ENCODE results near the gene LRRC72.
"Not testable (repeated sequence)": the region's sequence is repeated elsewhere in the genome, so short reads cannot be mapped to it uniquely, and the experiment has no call there.

LRRC72 gene

GRCh38 chr7:16529697-16530096 lies 3.1 kb downstream of the LRRC72 start:
- no peak for DNase-seq

DNA sequence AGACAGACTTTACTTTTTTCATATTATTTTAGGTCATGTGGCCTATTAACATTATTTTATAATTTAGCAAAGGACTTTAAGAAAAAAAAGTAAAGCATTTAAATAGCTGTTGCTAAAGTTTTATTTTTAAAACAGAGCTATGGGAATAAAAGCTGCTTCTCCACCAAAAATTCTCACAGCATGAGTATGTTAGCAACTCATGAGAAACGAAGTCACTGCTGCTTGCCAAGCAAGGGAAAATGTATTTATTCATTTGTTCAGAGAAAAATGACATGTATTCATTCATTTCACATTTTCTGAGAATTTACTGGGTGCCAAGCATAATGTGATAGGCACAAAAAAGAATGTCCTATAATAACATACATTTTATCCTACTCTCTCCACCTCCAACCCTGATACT lies 5.1 kb downstream of the LRRC72 start:
- DNase-seq, result no peak

DNA sequence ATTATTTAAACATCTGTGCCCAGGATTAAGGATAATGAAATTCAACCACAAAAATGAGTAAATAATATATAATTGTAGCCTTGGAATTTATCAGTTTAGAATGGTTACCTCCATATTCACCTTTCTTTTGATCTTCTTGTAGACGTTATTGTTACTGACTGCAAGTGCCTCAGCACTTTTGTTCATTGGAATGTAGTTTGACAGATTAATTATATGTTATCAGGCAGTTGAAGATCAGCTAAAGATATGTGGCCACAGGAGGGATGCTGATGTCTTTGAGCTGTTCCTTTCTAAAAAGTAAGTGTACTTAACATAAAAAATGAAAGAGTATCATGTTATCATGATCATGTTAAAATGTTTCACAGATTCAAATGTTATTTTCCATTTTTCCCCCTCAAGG lies 5.6 kb downstream of the LRRC72 start:
- no peak for DNase-seq

GRCh38 chr7:16535500-16535899 lies 8.9 kb downstream of the LRRC72 start:
- no peak for DNase-seq

GRCh38 chr7:16540559-16540958 lies 13.9 kb downstream of the LRRC72 start:
- DNase-seq, result not testable (repeated sequence)

DNA sequence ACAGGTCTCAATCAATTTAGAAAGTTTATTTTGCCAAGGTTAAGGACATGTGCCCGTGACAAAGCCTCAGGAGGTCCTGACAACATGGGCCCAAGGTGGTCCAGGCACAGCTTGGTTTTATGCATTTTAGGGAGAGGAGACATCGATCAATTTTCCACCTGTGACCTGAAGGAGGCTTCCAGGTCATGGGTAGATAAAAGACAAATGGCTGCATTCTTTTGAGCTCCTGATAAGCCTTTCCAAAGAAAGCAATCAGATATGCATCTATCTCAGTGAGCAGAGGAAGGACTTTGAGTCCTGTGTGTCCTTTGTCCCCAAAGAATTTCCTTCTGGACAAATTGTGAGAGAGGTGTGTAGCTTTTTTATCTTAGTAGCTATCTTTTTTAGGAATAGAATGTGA lies 15.8 kb downstream of the LRRC72 start:
- no peak for DNase-seq

- no peak for DNase-seq
Measured at GRCh38 chr7:16543456-16543855, 16.8 kb downstream of the LRRC72 start.

- no peak for DNase-seq
Measured at GRCh38 chr7:16546921-16547505, 20.4 kb downstream of the LRRC72 start.

- no peak for DNase-seq
Measured at GRCh38 chr7:16548428-16548827, 21.8 kb downstream of the LRRC72 start.

DNA sequence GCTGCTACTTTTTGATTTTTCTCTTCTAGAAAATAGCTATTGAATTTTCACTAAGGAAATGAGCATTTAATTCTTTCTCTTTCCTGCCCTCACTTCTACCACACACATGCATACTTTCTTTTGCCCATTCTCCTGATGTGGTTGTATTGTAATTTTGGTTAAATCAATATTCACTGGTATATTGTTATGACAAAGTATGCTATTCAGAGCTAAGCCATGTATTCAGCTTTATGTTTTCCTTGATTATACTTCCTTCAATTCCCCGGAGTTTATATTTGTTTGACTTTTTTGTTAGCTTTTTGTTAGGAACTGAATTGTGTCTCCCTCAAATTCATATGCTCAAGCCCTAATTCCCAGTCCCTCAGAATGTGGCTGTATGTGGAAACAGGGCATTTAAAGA lies 24.0 kb downstream of the LRRC72 start:
- DNase-seq, result no peak

- no peak for DNase-seq
Measured at GRCh38 chr7:16554518-16555236, 28.1 kb downstream of the LRRC72 start.

DNA sequence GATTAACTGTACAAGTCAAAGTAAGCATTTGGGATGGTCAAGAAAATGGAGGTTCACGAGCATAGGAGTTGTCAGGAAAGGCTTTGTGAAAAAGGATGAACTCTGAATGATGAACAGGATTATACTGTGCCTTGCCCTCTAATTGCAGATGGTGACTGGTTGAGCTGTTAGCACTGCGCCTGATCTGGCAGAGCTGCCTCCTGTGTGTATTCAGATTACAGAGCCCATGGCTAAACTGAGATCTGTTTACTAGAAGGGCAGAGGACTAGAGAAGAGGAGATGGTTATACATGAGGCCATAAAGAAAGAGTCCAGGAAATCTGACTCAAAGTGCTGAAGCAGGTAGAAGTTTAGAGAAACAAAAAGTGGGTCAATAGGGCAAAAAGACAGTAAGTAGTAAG lies 29.7 kb downstream of the LRRC72 start:
- DNase-seq, result no peak

GRCh38 chr7:16558761-16559302 lies 32.2 kb downstream of the LRRC72 start:
- DNase-seq, result no peak

DNA sequence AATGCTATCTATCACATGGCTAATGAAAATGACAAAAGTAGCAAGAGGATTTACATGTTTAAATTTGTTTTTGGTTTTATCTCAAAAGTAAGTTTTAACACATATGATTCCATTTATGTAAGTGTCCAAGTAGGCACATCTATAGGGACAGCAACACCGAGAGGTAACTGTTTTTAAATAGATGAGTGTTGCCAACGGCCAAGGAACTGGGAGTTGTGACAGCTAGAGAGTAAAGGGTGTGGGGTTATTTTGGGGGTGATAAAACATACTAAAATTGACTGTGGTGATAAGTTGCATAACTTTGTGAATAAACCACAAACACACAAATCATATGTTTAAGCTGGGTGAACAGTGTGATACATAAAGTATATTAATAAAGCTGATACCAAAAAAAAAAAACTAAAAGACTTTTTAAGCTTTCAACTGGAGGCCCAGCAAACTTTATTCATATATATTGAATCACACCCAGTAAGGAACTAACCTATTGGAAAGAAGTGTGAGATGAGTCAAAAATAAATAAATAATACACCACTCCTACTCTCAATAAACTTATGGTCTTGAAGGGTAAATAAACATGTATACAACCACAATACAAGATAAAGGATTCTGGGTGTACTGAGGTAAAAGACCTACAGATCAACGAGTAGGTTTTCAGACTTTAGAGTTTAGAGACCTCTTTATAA lies 33.0 kb downstream of the LRRC72 start:
- DNase-seq, result no peak

- DNase-seq, result no peak
Measured at GRCh38 chr7:16561943-16562342, 35.3 kb downstream of the LRRC72 start.

DNA sequence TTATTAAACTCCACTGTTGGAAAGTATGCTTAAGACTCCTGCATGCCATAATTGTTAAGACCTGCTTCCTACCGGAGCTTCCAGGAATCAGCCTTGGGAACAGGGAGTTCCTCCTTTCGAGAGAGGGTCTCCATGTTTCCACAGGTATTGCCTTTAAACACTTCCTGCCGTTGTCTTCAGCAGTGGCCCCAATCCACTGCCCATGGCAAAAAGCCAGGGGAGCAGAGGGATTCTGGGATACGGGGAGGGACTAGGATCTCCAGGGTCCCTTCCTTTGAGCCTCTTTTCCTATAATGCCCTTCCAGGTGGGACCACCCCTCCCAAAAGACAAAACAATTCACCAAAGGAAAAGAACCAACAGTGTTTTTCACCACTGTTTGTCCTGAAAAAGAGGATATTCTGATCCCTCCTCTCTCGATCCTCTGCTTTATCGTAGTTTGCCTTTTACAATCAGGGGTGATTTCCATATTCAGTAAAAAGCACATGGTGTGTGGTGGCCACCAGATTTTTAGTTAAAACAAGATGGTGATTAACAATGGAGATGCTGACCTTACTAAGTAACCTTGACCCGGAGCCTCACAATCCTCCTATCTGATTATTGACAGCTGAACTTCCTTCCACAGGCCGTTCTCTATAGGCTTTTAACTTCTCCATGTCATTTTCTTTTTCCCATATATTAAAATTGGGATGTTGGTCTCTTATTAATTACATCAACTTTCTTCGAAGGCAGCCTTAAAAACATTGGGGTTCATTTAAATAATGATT lies 36.0 kb downstream of the LRRC72 start:
- DNase-seq, result no peak

DNA sequence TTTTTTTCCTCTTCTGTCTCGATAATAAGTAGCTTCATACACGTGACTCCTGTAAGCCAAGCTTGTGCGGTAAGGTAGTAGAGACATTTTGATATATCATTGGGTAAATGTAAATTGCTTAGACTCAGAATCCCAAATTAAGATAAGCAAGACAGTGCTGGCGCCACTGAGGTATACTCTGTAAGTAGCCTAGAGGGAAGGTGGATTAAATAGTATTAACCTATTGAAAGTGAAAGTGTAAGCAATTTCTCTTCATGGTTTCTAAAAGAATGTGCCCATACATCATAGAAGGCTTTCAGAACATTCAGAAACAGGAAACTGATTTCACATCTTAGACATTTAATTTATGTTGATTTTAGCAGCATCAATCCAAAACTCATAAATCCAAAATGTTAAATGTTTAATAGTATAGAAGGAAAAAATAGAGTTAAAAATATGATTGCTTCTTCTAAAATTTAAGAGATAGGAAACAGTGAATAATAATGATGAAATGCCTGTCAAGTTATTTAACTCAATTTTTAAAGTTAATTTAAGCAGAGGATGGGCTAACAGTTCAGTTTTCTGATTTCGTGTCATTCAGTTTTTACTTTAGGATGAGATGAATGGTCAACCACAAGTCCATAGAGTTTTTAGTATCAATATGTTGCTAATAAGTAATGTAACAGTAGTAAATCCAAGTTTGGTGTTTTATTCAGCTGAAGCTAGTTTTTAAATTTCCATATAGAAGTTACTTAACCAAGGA lies 36.8 kb downstream of the LRRC72 start:
- no peak for DNase-seq

DNA sequence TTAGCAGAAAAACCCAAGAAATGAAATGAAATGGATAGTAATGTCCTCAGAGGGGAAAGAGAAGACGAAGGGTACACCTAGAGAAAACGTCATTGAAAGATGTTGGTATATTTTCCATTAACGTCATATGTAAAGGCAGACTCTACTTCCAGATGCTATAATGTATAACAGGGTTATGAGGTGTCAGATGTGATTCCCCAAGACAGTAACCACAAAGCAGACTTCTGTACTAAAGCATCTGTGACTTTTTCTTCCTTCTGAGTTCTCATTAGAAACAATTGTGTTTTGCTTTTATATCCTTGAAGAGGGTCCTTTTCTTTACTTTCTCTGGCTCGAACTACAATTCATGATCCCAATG lies 37.4 kb downstream of the LRRC72 start:
- DNase-seq, result no peak

GRCh38 chr7:16564909-16565426 lies 38.3 kb downstream of the LRRC72 start:
- peak; percentile 76 for DNase-seq

GRCh38 chr7:16571941-16572340 lies 45.3 kb downstream of the LRRC72 start:
- no peak for DNase-seq

GRCh38 chr7:16579216-16579615 lies 52.6 kb downstream of the LRRC72 start:
- DNase-seq, result no peak

DNA sequence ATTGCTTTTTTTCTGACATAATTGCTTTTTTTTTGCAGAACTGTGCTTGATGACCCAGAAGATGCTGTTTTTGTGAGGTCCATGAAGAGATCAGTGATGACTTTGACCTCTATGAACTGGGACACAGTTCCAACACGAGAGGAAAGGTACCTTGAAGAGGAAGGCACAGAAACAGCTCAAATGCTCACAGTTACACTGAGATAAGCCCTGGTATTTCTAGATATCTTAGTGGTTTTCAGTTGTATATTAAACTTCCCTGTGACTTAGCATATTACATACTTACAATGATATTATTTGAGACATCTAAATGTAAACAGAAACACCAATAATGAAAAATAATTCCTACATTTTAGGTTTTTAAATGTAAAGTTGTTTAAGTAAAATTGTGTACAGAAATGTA lies 54.7 kb downstream of the LRRC72 start:
- no peak for DNase-seq

Data from eye (tissue), 1 donor.